K562 (cell line): ENCODE results near the gene EMC8. TPM values are rescaled to one million over a fixed set of nuclear protein-coding genes. Genes with fewer than 3 reads are reported as not detected.

Experiments used
- ATAC-seq: fragments of 200-7000 bp; cut with Tn5 transposase; 3 replicates; pipeline ENCODE4 v1.9.1; 2020; ENCODE audit warnings: moderate library complexity
- BruUV-seq: library from RNA; stranded (reverse); fragments of 400-500 nt; replicated peaks from 2 replicates; lab custom pipeline; 2021; lab: Mats Ljungman, UMichigan
- CTCF ChIA-PET: fragments of 300-600 bp; formaldehyde crosslinking; extraction: SDS; loops from one replicate; lab custom pipeline; 2021; ENCODE audit warnings: low intra/inter-chr PET ratio; lab: Yijun Ruan, JAX
- POLR2A ChIA-PET: fragments of 300-600, 350-650 bp; sonication (Branson Sonifier 250); formaldehyde crosslinking; extraction: SDS; loops from one replicate; lab custom pipeline; 2021; ENCODE audit warnings: antibody characterized with exemption, inconsistent platforms; lab: Yijun Ruan, JAX
- DNase-seq, 4 experiments: peaks; one replicate each; pipeline versions ENCODE4 v3.0.0 to v3.0.0-alpha.2; 2011 to 2018; ENCODE audit warnings: low spot score in 3 of 4, mixed read lengths in 3 of 4; ENCODE audit errors: extremely low read depth in 1 of 4
- FAIRE-seq: peaks from 2 replicates; lab custom pipeline; 2011; peaks lifted over from hg19 to GRCh38; lab: Jason Lieb, UNC
- H2AFZ ChIP-seq: 2 replicates; pipeline ENCODE4 v1.6.0; 2011; ENCODE audit warnings: low read depth, low read length, control low read depth, inconsistent platforms
- H3K27ac ChIP-seq: fragments of 200-600 bp; 3 replicates; pipeline ENCODE4 v1.8.0; 2011; ENCODE audit warnings: low read depth, mild to moderate bottlenecking, control low read depth, inconsistent platforms, low read length, moderate library complexity, mixed read lengths; ENCODE audit errors: extremely low read depth
- H3K27me3 ChIP-seq, 2 experiments: fragments of 300-600 bp in 1 of 2; 2 replicates in 1 of 2; 3 replicates in 1 of 2; pipeline versions ENCODE4 v1.6.0 to v1.8.0; 2011; ENCODE audit warnings: inconsistent platforms in 2 of 2, low read length in 2 of 2, mild to moderate bottlenecking in 1 of 2, mixed read lengths in 1 of 2, moderate library complexity in 1 of 2; ENCODE audit not compliant: control insufficient read depth in 2 of 2, insufficient read depth in 2 of 2
- H3K36me3 ChIP-seq: fragments of 300-600 bp; 3 replicates; pipeline ENCODE4 v1.8.0; 2011; ENCODE audit warnings: mild to moderate bottlenecking, low read length, inconsistent platforms; ENCODE audit not compliant: control insufficient read depth, insufficient read depth
- H3K4me1 ChIP-seq, 2 experiments: fragments of 200-600 bp in 1 of 2; replicated peaks in 1 of 2; 2 replicates in 1 of 2; 3 replicates in 1 of 2; pipeline versions ENCODE4 v1.5.1 to v1.8.0; 2011; ENCODE audit warnings: inconsistent platforms in 2 of 2, low read length in 2 of 2, mild to moderate bottlenecking in 1 of 2, mixed read lengths in 1 of 2, moderate library complexity in 1 of 2; ENCODE audit not compliant: control insufficient read depth in 2 of 2, insufficient read depth in 2 of 2
- H3K4me2 ChIP-seq: 2 replicates; pipeline ENCODE4 v1.6.1; 2011; ENCODE audit warnings: low read length, control low read depth, inconsistent platforms, mixed read lengths; ENCODE audit not compliant: insufficient read depth
- H3K4me3 ChIP-seq: fragments of 200-600 bp; sonication (generic), shearing (Covaris generic); 2 replicates; pipeline ENCODE4 v1.5.1; 2016; ENCODE audit warnings: control low read depth, inconsistent platforms
- H3K79me2 ChIP-seq: fragments of 200-600 bp; 3 replicates; pipeline ENCODE4 v1.8.0; 2011; ENCODE audit warnings: low read length, inconsistent platforms; ENCODE audit not compliant: control insufficient read depth, insufficient read depth
- H3K9ac ChIP-seq, 2 experiments: 2 replicates each; pipeline versions ENCODE4 v1.6.0 to v1.6.1; 2011; ENCODE audit warnings: low read depth in 2 of 2, low read length in 2 of 2, control low read depth in 1 of 2, inconsistent platforms in 1 of 2, mild to moderate bottlenecking in 1 of 2, mixed read lengths in 1 of 2; ENCODE audit not compliant: insufficient read depth in 1 of 2
- H3K9me1 ChIP-seq: one replicate; pipeline ENCODE4 v1.6.0; 2011; ENCODE audit warnings: inconsistent platforms, mild to moderate bottlenecking, low read length, moderate library complexity; ENCODE audit not compliant: control insufficient read depth, insufficient read depth
- H3K9me3 ChIP-seq: replicated peaks from 2 replicates; pipeline ENCODE4 v1.5.1; 2011; ENCODE audit warnings: low read depth, low read length, inconsistent platforms; ENCODE audit not compliant: control insufficient read depth, insufficient read depth
- H4K20me1 ChIP-seq: replicated peaks from 2 replicates; pipeline ENCODE4 v1.6.1; 2011; ENCODE audit warnings: low read length, inconsistent platforms, mixed read lengths; ENCODE audit not compliant: control insufficient read depth, insufficient read depth
- CHD2 ChIP-seq: IDR thresholded peaks from 2 replicates; pipeline ENCODE4 v1.6.1; 2011; ENCODE audit warnings: low read depth, low read length
- E4F1 ChIP-seq: fragments of 250-450 bp; sonication (Bioruptor Pico); IDR thresholded peaks from 2 replicates; pipeline ENCODE4 v1.5.0; 2021; ENCODE audit warnings: mild to moderate bottlenecking, borderline replicate concordance
- KAT7 ChIP-seq: sonication (generic); formaldehyde crosslinking; IDR thresholded peaks from 2 replicates; pipeline ENCODE4 v1.8.0; 2022; ENCODE audit warnings: missing genetic modification reagents, mild to moderate bottlenecking, borderline replicate concordance
- KLF6 ChIP-seq: fragments of 250-450 bp; sonication (Bioruptor Pico); IDR thresholded peaks from 2 replicates; pipeline ENCODE4 v1.4.0; 2020; ENCODE audit warnings: mild to moderate bottlenecking, moderate library complexity, borderline replicate concordance
- MAFK ChIP-seq: IDR thresholded peaks from 2 replicates; pipeline ENCODE4 v1.6.1; 2011; ENCODE audit warnings: low read length, improper control_type of control experiment
- NCOR1 ChIP-seq: fragments of 450-650 bp; IDR thresholded peaks from 2 replicates; pipeline ENCODE4 v1.6.1; 2016; ENCODE audit warnings: mild to moderate bottlenecking, moderate library complexity
- NFE2 ChIP-seq: IDR thresholded peaks from 2 replicates; pipeline ENCODE4 v1.6.1; 2014; ENCODE audit warnings: antibody characterized with exemption, low read depth
- PKNOX1 ChIP-seq: fragments of 450-650 bp; IDR thresholded peaks from 2 replicates; pipeline ENCODE4 v1.6.1; 2016
- PML ChIP-seq: IDR thresholded peaks from 2 replicates; pipeline ENCODE4 v1.6.1; 2012; ENCODE audit warnings: low read length, inconsistent platforms
- RBM34 ChIP-seq: fragments of 200-400 bp; formaldehyde crosslinking; IDR thresholded peaks from 2 replicates; pipeline ENCODE4 v1.6.1; 2018; ENCODE audit warnings: low read length, borderline replicate concordance; ENCODE audit not compliant: insufficient read depth
- TFAM ChIP-seq: fragments of 250-450 bp; sonication (Bioruptor Pico); conservative IDR thresholded peaks from 2 replicates; pipeline ENCODE4 v1.5.0; 2021; ENCODE audit warnings: mild to moderate bottlenecking, moderate library complexity
- ZFX ChIP-seq: sonication (generic); formaldehyde crosslinking; IDR thresholded peaks from 2 replicates; pipeline ENCODE4 v1.8.0; 2022; ENCODE audit warnings: mild to moderate bottlenecking, missing genetic modification reagents, moderate library complexity
- ZKSCAN1 ChIP-seq: fragments of 150-350 bp; IDR thresholded peaks from 2 replicates; pipeline ENCODE4 v1.6.1; 2016; ENCODE audit warnings: low read depth, low read length
- ZNF398 ChIP-seq: fragments of 250-450 bp; sonication (Bioruptor Pico); IDR thresholded peaks from 2 replicates; pipeline ENCODE4 v1.8.0; 2021; ENCODE audit warnings: moderate library complexity, mild to moderate bottlenecking, inconsistent platforms
- ZNF76 ChIP-seq: fragments of 250-450 bp; sonication (Bioruptor Pico); IDR thresholded peaks from 2 replicates; pipeline ENCODE4 v1.4.0; 2020; ENCODE audit warnings: mild to moderate bottlenecking, moderate library complexity, borderline replicate concordance
- WGBS: fragments of 100-300 bp; shearing (Covaris generic); methylation state at CpG from one replicate; pipeline ENCODE4 v1.1.6; 2016; ENCODE audit warnings: low coverage, mixed read lengths; ENCODE audit not compliant: insufficient coverage; ENCODE audit errors: missing lambda C conversion rate; 5-methylcytosine and 5-hydroxymethylcytosine counted together
- in situ Hi-C: fragments of 300-500 bp; cut with MboI; formaldehyde crosslinking; loops from 4 replicates; pipeline ENCODE4 v1.15.0; 2018; ENCODE audit warnings: inconsistent platforms, mixed read lengths
- intact Hi-C: fragments of 100-400 bp; cut with micrococcal nuclease; formaldehyde crosslinking; loops from 2 replicates; pipeline ENCODE4 v1.14.2; 2022
- polyA plus RNA-seq, 8 experiments: library from polyadenylated mRNA; depleted of rRNA in 4 of 8; stranded (reverse) in 5 of 8; unstranded in 3 of 8; fragments of >200 nt; fragmentation: Nextera tagmentation in 2 of 8; fragmentation: Illumina TruSeq in 1 of 8; extraction: Ambion mirVana in 2 of 8; extraction: Trizol in 1 of 8; gene quantifications; 2 replicates each; pipeline versions ENCODE4 v1.2.1 to v1.2.3, GENCODE V29; 2011 to 2014; ENCODE audit warnings: inconsistent platforms in 1 of 8, missing spikeins in 1 of 8
- total RNA-seq, 7 experiments: library from RNA; depleted of rRNA in 6 of 7; stranded (reverse); fragments of >200 nt in 6 of 7; fragmentation: Illumina TruSeq in 2 of 7; extraction: Trizol in 2 of 7; gene quantifications; 2 replicates each; pipeline versions ENCODE4 v1.2.1 to v1.2.3, GENCODE V29; 2011 to 2021; ENCODE audit warnings: low replicate concordance in 1 of 7

The EMC8 gene
- total and polyA plus RNA-seq, 9 of the 15 experiments (the other 6 are each of a cell fraction or from before 2014, with no cell fraction given), result 11.4 to 81.8 (median 48.6) TPM

- TF ChIP-seq ZKSCAN1, result no peak
- no peak for TF ChIP-seq ZFX
- no peak for TF ChIP-seq ZNF398 (CRISPR knock-in tag)
Observed at GRCh38 chr16:85840801-85841200, 41.5 kb upstream of the EMC8 start (continued).

GRCh38 chr16:85840395-85840794, 41.1 kb upstream of the EMC8 start:
- no peak for ATAC-seq
- no peaks in the 10 kb centered on the region for H3K36me3 ChIP-seq
- H3K79me2 ChIP-seq, result no peaks in the 10 kb centered on the region
- intact Hi-C loops, result no loop called here
- no peak overlapping the region for H3K4me3 ChIP-seq
- no peaks in the 10 kb centered on the region; the same call in 1 of the 2 replicates for H3K9me3 ChIP-seq
- H3K27me3 ChIP-seq, result peaks cover 61 to 87% of the 10 kb centered on the region in 2 experiments
- no peak for FAIRE-seq
- in situ Hi-C loops, result no loop called here
- WGBS, result 2% methylated on average over 9 of the region's 9 CpGs
- no TSS peak for BruUV-seq
- no peak overlapping the region for H3K9ac ChIP-seq
- no peak for DNase-seq
- no peak overlapping the region for H3K4me2 ChIP-seq
- TF ChIP-seq ZNF76 (CRISPR knock-in tag), result no peak
- TF ChIP-seq NFE2, result no peak
- TF ChIP-seq RBM34, result no peak
- TF ChIP-seq KAT7, result no peak
- TF ChIP-seq E4F1, result no peak
- no peak for TF ChIP-seq MAFK
- no peak for TF ChIP-seq CHD2
- TF ChIP-seq NCOR1, result no peak
- no peak for TF ChIP-seq TFAM
- no peak for TF ChIP-seq KLF6
- no peak for TF ChIP-seq PKNOX1
- no peak for TF ChIP-seq PML
- no peak overlapping the region for H3K27ac ChIP-seq
- H3K9me1 ChIP-seq, result peaks cover 3% of the 10 kb centered on the region
- ChIA-PET CTCF (no interaction called here), POLR2A (no interaction called here)
- peaks cover 0 to 1% of the 10 kb centered on the region in 2 experiments; a peak in 2 of 5 replicates for H3K4me1 ChIP-seq
- H4K20me1 ChIP-seq, result peaks cover 3% of the 10 kb centered on the region; the same call in 1 of the 2 replicates
- H2AFZ ChIP-seq, result no peak overlapping the region
